Erythroblast (primary cell): ENCODE measurements around the gene CFAP221.

Experiments
- DNase-seq, 2 experiments: peaks; one replicate each; lab custom pipeline; 2025; lab: John Stamatoyannopoulos, UW
- GATA1 ChIP-seq: IDR thresholded peaks from 2 replicates; pipeline ENCODE4 v1.6.1; 2011; ENCODE audit warnings: low read depth, mild to moderate bottlenecking, control low read depth, low read length, moderate library complexity
- POLR2A ChIP-seq: IDR thresholded peaks from 2 replicates; pipeline ENCODE4 v1.6.1; 2011; ENCODE audit warnings: mild to moderate bottlenecking, low read length

Gene CFAP221

GRCh38 chr2:119680457-119681202 is 136.4 kb downstream of the CFAP221 start:
- TF ChIP-seq GATA1 (no peak), POLR2A (no peak)
- DNase-seq = no peak

GRCh38 chr2:119681203-119681867 is 137.1 kb downstream of the CFAP221 start:
- TF ChIP-seq GATA1 (no peak), POLR2A (no peak)
- DNase-seq = no peak

GRCh38 chr2:119681868-119682220 is 137.6 kb downstream of the CFAP221 start:
- TF ChIP-seq GATA1 (no peak), POLR2A (no peak)
- DNase-seq = no peak

- TF ChIP-seq POLR2A (no peak), GATA1 (no peak)
These were observed 138.3 kb downstream of the CFAP221 start for GRCh38 chr2:119682578-119682977.

GRCh38 chr2:119683074-119683712 is 138.9 kb downstream of the CFAP221 start:
- TF ChIP-seq GATA1 = no peak
- no peak for TF ChIP-seq POLR2A
- DNase-seq = no peak

More at GRCh38 chr2:119682578-119682977, 138.3 kb downstream of the CFAP221 start:
- no peak for DNase-seq

- no peak for DNase-seq
- TF ChIP-seq GATA1 = no peak
- TF ChIP-seq POLR2A = no peak
These were observed 139.6 kb downstream of the CFAP221 start for GRCh38 chr2:119683713-119684443.

GRCh38 chr2:119684518-119684917 is 140.3 kb downstream of the CFAP221 start:
- no peak for DNase-seq
- TF ChIP-seq POLR2A = no peak
- no peak for TF ChIP-seq GATA1

GRCh38 chr2:119688616-119689015 is 144.4 kb downstream of the CFAP221 start:
- DNase-seq = no peak
- no peak for TF ChIP-seq GATA1
- no peak for TF ChIP-seq POLR2A

GRCh38 chr2:119689218-119689617 is 145.0 kb downstream of the CFAP221 start:
- no peak for TF ChIP-seq GATA1
- TF ChIP-seq POLR2A = no peak
- DNase-seq = no peak

- TF ChIP-seq POLR2A (no peak), GATA1 (no peak)
- no peak for DNase-seq
These were observed 146.9 kb downstream of the CFAP221 start for GRCh38 chr2:119691189-119691588.

- no peak for TF ChIP-seq POLR2A
- no peak for TF ChIP-seq GATA1
- DNase-seq = no peak
These were observed 147.5 kb downstream of the CFAP221 start for GRCh38 chr2:119691651-119692245.

- TF ChIP-seq POLR2A (no peak), GATA1 (no peak)
- no peak for DNase-seq
These were observed 148.1 kb downstream of the CFAP221 start for GRCh38 chr2:119692310-119692709.

GRCh38 chr2:119692954-119693353 is 148.7 kb downstream of the CFAP221 start:
- TF ChIP-seq GATA1 = no peak
- no peak for DNase-seq

GRCh38 chr2:119693567-119693966 is 149.3 kb downstream of the CFAP221 start:
- TF ChIP-seq GATA1 = no peak
- TF ChIP-seq POLR2A = no peak
- no peak for DNase-seq
